ENCODE data around the gene CLEC3A.

DNA sequence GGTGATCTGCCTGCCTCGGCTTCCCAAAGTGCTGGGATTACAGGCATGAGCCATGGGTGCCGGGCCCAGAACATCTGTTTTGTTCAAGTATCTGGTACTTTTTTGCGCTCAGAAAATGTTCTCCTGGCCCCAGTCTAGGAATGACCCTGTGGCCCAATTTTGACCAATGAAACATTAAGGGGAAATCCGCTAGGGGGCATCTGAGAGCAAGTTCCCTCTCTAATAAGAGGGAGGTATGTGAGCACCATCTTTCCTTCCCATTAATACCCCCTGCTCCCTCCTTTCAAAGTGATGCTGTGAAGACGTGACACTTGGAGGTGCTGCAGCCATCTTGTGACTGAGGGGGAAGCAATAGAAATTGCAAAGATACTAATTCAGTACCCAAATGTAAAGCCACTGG, 16.5 kb upstream of the CLEC3A start:
- TF ChIP-seq, protein P1, sequence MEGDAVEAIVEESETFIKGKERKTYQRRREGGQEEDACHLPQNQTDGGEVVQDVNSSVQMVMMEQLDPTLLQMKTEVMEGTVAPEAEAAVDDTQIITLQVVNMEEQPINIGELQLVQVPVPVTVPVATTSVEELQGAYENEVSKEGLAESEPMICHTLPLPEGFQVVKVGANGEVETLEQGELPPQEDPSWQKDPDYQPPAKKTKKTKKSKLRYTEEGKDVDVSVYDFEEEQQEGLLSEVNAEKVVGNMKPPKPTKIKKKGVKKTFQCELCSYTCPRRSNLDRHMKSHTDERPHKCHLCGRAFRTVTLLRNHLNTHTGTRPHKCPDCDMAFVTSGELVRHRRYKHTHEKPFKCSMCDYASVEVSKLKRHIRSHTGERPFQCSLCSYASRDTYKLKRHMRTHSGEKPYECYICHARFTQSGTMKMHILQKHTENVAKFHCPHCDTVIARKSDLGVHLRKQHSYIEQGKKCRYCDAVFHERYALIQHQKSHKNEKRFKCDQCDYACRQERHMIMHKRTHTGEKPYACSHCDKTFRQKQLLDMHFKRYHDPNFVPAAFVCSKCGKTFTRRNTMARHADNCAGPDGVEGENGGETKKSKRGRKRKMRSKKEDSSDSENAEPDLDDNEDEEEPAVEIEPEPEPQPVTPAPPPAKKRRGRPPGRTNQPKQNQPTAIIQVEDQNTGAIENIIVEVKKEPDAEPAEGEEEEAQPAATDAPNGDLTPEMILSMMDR (IDR thresholded peaks at IDR 0.05; ENCODE audit: insufficient read depth, low read depth, low read length) = no peak
- TF ChIP-seq EZH2 (IDR thresholded peaks at IDR 0.05; ENCODE audit: insufficient read depth, low read length) = no peak
